RWPE1 (cell line): ENCODE data around the gene DENND1A.
"Not testable (repeated sequence)": the region's sequence is repeated elsewhere in the genome, so short reads cannot be mapped to it uniquely, and the experiment has no call there.

Experiments
- CTCF ChIA-PET: fragments of 350-600 bp; sonication (Branson Sonifier 250); formaldehyde crosslinking; extraction: SDS; loops from one replicate; lab custom pipeline; 2021; lab: Yijun Ruan, JAX
- POLR2A ChIA-PET: fragments of 400-600 bp; formaldehyde crosslinking; extraction: SDS; loops from one replicate; lab custom pipeline; 2020; ENCODE audit warnings: antibody characterized with exemption; ENCODE audit not compliant: low non-redundant PET; lab: Yijun Ruan, JAX
- DNase-seq: peaks from one replicate; pipeline ENCODE4 v3.0.0; 2012; ENCODE audit warnings: low spot score
- H3K27ac ChIP-seq: fragments of 450-650 bp; 2 replicates; pipeline ENCODE4 v1.5.1; 2017
- CTCF ChIP-seq: fragments of 450-650 bp; conservative IDR thresholded peaks from 2 replicates; pipeline ENCODE4 v1.5.1; 2017; ENCODE audit warnings: low read depth, mild to moderate bottlenecking

DENND1A gene

GRCh38 chr9:123432331-123433236 lies 497.3 kb downstream of the DENND1A start:
- POLR2A ChIA-PET, result no interaction called here
- H3K27ac ChIP-seq, result no peak overlapping the region
- CTCF ChIA-PET, result no interaction called here
- no peak for DNase-seq
- TF ChIP-seq CTCF, result no peak

GRCh38 chr9:123431581-123431980 lies 498.3 kb downstream of the DENND1A start:
- no peak for TF ChIP-seq CTCF
- ChIA-PET CTCF (interaction anchor here (0.5 kb wide), 1 partner anchor 24 kb away, joined by 3 read pairs; no protein-coding TSS in a partner anchor), POLR2A (no interaction called here)
- no peak for DNase-seq
- H3K27ac ChIP-seq, result no peak overlapping the region

GRCh38 chr9:123428450-123428849 lies 501.5 kb downstream of the DENND1A start:
- H3K27ac ChIP-seq, CTCF ChIA-PET, POLR2A ChIA-PET, DNase-seq: not testable (repeated sequence)

GRCh38 chr9:123426406-123426805 lies 503.5 kb downstream of the DENND1A start:
- no peak for TF ChIP-seq CTCF
- POLR2A ChIA-PET, result no interaction called here
- no peak overlapping the region for H3K27ac ChIP-seq
- CTCF ChIA-PET, result interaction anchor here (0.6 kb wide), 1 partner anchor 192 kb away, joined by 4 read pairs; no protein-coding TSS in a partner anchor
- no peak for DNase-seq

GRCh38 chr9:123425836-123426365 lies 504.0 kb downstream of the DENND1A start:
- no peak for DNase-seq
- TF ChIP-seq CTCF, result no peak
- H3K27ac ChIP-seq, result no peak overlapping the region
- CTCF ChIA-PET, result interaction anchor here (0.5 to 0.6 kb wide), 2 partner anchors 10 to 192 kb away, joined by 3 to 4 read pairs; no protein-coding TSS in a partner anchor
- POLR2A ChIA-PET, result no interaction called here

GRCh38 chr9:123425261-123425821 lies 504.6 kb downstream of the DENND1A start:
- no peak overlapping the region for H3K27ac ChIP-seq
- DNase-seq, result no peak
- no peak for TF ChIP-seq CTCF
- ChIA-PET CTCF (interaction anchor here (0.5 to 1.2 kb wide), 2 partner anchors 9 to 14 kb away, joined by 3 to 6 read pairs; no protein-coding TSS in a partner anchor), POLR2A (no interaction called here)
